ENCODE data around the gene KNCN.

Gene KNCN

DNA sequence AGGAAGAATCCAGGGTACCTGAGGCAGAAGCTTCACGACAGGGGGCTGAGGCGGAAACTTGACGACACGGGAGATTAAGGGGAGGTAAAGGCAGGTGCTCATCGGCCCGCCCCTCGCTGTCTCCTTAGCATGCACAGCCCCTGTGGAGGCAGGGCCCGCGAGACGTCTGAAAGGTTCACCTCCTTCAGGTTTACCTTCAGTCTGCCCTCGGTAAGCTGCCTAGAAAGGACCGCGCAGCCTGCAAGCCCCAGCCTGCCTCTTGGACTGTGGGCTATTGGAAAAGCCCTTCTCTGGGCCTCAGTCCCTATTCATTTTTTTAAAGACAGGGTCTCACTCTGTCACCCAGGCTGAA lies 28.5 kb downstream of the KNCN start:
- Histone ChIP-seq H3K79me2 (ENCODE audit: control insufficient read depth, low read length) (no peaks in the 10 kb centered on the region), H3K27me3 (ENCODE audit: control insufficient read depth, low read length) (peaks cover 68% of the 10 kb centered on the region), H3K9me3 (ENCODE audit: control insufficient read depth, insufficient read depth, low read length) (no peaks in the 10 kb centered on the region), H3K9me2 (replicated peaks; ENCODE audit: control insufficient read depth, low read length) (no peaks in the 10 kb centered on the region), H3K27ac (ENCODE audit: low read depth, low read length) (no peak overlapping the region), H4K20me1 (ENCODE audit: control insufficient read depth, insufficient read depth, low read depth, low read length) (no peaks in the 10 kb centered on the region), H3K4me1 (ENCODE audit: control insufficient read depth, low read length) (no peaks in the 10 kb centered on the region), H3K4me3 (ENCODE audit: low read length) (no peak overlapping the region), H3F3A (ENCODE audit: control insufficient read depth, insufficient read depth) (no peaks in the 10 kb centered on the region), H3K36me3 (ENCODE audit: control insufficient read depth, low read length) (no peaks in the 10 kb centered on the region), H3K4me2 (ENCODE audit: low read length) (no peak overlapping the region)
- TF ChIP-seq EZH2phosphoT487 (IDR thresholded peaks at IDR 0.05; ENCODE audit: borderline replicate concordance, low read length), result no peak
- TF ChIP-seq, protein P1, sequence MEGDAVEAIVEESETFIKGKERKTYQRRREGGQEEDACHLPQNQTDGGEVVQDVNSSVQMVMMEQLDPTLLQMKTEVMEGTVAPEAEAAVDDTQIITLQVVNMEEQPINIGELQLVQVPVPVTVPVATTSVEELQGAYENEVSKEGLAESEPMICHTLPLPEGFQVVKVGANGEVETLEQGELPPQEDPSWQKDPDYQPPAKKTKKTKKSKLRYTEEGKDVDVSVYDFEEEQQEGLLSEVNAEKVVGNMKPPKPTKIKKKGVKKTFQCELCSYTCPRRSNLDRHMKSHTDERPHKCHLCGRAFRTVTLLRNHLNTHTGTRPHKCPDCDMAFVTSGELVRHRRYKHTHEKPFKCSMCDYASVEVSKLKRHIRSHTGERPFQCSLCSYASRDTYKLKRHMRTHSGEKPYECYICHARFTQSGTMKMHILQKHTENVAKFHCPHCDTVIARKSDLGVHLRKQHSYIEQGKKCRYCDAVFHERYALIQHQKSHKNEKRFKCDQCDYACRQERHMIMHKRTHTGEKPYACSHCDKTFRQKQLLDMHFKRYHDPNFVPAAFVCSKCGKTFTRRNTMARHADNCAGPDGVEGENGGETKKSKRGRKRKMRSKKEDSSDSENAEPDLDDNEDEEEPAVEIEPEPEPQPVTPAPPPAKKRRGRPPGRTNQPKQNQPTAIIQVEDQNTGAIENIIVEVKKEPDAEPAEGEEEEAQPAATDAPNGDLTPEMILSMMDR (IDR thresholded peaks at IDR 0.05; ENCODE audit: low read depth, low read length, poor library complexity, severe bottlenecking), result no peak

DNA sequence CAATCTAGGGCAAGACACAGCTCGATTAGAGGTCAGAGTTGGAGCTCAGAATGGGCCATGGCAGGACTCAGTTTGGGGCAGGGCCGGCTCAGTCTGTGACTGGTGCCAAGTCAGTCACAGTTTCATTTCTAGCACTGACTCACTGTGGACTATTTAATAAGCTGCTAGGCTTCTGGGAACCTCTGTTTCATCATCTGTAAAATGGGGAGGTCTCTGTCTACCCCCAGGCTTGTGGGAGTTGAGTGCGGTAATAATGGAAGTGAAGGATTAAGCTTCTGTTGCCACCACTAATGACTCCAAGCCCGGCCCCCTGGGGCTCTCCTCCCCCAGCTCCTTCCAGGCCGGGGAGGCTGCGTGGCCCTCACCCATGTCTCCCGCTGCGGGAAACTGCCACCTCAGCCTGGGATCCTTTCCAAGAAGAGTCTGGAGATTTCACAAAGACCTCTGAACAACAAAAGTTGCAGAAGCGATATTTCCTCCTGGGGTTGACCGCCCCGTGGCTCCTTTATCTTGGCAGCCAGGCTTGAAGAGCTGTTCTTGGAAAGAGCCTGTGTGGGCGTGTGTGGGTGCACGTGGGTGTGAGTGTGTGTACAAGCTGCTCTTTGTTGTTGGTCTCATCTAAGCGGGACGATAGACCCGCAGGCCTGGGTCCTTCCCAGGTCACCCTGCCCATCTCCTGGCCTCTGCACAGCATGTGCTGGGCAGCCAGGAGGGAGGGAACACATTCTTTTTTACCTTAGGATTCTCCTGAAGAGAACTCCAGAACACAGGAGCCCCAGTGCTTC lies 29.1 kb downstream of the KNCN start:
- Histone ChIP-seq H3K4me2 (ENCODE audit: low read length) (no peak overlapping the region), H3K79me2 (ENCODE audit: control insufficient read depth, low read length) (no peaks in the 10 kb centered on the region), H3K4me1 (ENCODE audit: control insufficient read depth, low read length) (no peaks in the 10 kb centered on the region), H3K4me3 (ENCODE audit: low read length) (no peak overlapping the region), H3K27me3 (ENCODE audit: control insufficient read depth, low read length) (peaks cover 63% of the 10 kb centered on the region), H3K9me3 (ENCODE audit: control insufficient read depth, insufficient read depth, low read length) (no peaks in the 10 kb centered on the region), H3K36me3 (ENCODE audit: control insufficient read depth, low read length) (no peaks in the 10 kb centered on the region), H3F3A (ENCODE audit: control insufficient read depth, insufficient read depth) (no peaks in the 10 kb centered on the region), H3K27ac (ENCODE audit: low read depth, low read length) (no peak overlapping the region), H4K20me1 (ENCODE audit: control insufficient read depth, insufficient read depth, low read depth, low read length) (no peaks in the 10 kb centered on the region), H3K9me2 (replicated peaks; ENCODE audit: control insufficient read depth, low read length) (no peaks in the 10 kb centered on the region)
- no peak for TF ChIP-seq EZH2phosphoT487 (IDR thresholded peaks at IDR 0.05; ENCODE audit: borderline replicate concordance, low read length)
- TF ChIP-seq, protein P1 (IDR thresholded peaks at IDR 0.05; ENCODE audit: low read depth, low read length, poor library complexity, severe bottlenecking), result no peak

DNA sequence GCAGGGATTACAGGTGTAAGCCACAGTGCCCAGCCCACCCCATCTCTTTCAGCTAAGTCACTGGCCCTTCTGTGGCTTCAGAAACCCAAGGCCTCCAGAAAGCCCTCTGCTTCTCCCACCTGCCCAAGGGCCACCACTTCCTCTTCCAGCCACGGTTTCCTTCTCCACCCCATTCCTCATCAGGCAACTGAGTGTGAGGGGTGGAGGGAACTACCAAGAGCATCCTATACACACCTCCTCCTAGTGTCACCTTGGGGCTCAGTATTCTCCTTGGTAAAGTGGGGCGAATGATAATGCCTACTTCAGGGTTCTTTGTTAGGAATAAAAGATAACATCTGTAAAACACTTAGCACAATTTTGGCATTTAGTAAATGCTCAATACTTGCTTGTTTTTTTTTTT lies 30.0 kb downstream of the KNCN start:
- TF ChIP-seq, protein P1 (IDR thresholded peaks at IDR 0.05; ENCODE audit: low read depth, low read length, poor library complexity, severe bottlenecking), result no peak
- no peak for TF ChIP-seq EZH2phosphoT487 (IDR thresholded peaks at IDR 0.05; ENCODE audit: borderline replicate concordance, low read length)
- Histone ChIP-seq H3K36me3 (ENCODE audit: control insufficient read depth, low read length) (no peaks in the 10 kb centered on the region), H3K27me3 (ENCODE audit: control insufficient read depth, low read length) (peaks cover 59% of the 10 kb centered on the region), H4K20me1 (ENCODE audit: control insufficient read depth, insufficient read depth, low read depth, low read length) (no peaks in the 10 kb centered on the region; the same call in 1 of the 2 replicates), H3K9me3 (ENCODE audit: control insufficient read depth, insufficient read depth, low read length) (no peaks in the 10 kb centered on the region), H3K4me1 (ENCODE audit: control insufficient read depth, low read length) (no peaks in the 10 kb centered on the region), H3K4me3 (ENCODE audit: low read length) (no peak overlapping the region), H3K79me2 (ENCODE audit: control insufficient read depth, low read length) (no peaks in the 10 kb centered on the region), H3K9me2 (replicated peaks; ENCODE audit: control insufficient read depth, low read length) (no peaks in the 10 kb centered on the region), H3K27ac (ENCODE audit: low read depth, low read length) (no peak overlapping the region), H3F3A (ENCODE audit: control insufficient read depth, insufficient read depth) (no peaks in the 10 kb centered on the region), H3K4me2 (ENCODE audit: low read length) (no peak overlapping the region)
